DOHH2 (cell line): ENCODE data around the gene GNPNAT1.

Experiments used
- CTCF ChIP-seq: fragments of 200-600 bp; sonication (generic); IDR thresholded peaks from one replicate; pipeline ENCODE4 v1.5.1; 2014; ENCODE audit warnings: antibody characterized with exemption, mild to moderate bottlenecking, low read depth, low read length; ENCODE audit not compliant: poor library complexity, severe bottlenecking
- EZH2phosphoT487 ChIP-seq: fragments of 200-600 bp; sonication (generic); IDR thresholded peaks from 2 replicates; pipeline ENCODE4 v1.6.1; 2017; ENCODE audit warnings: borderline replicate concordance, mild to moderate bottlenecking, antibody characterized with exemption, low read length, moderate library complexity, mixed read lengths

GRCh38 chr14:52729585-52729924, 61.9 kb downstream of the GNPNAT1 start:
- TF ChIP-seq CTCF (no peak), EZH2phosphoT487 (no peak)
